DND-41 (cell line): ENCODE measurements around the gene KSR1.
"Not testable (repeated sequence)": the region's sequence is repeated elsewhere in the genome, so short reads cannot be mapped to it uniquely, and the experiment has no call there.

Source experiments
- ATAC-seq: fragments of 200-7000 bp; cut with Tn5 transposase; 3 replicates; pipeline ENCODE4 v1.9.1; 2021; ENCODE audit warnings: low read depth; ENCODE audit not compliant: insufficient read depth
- DNase-seq: peaks from one replicate; pipeline ENCODE4 v3.0.0-alpha.2; 2020
- H2AFZ ChIP-seq: 2 replicates; pipeline ENCODE4 v1.6.0; 2012; ENCODE audit warnings: low read depth, low read length
- H3K27ac ChIP-seq: 2 replicates; pipeline ENCODE4 v1.5.1; 2012; ENCODE audit warnings: low read length, inconsistent platforms
- H3K27me3 ChIP-seq: fragments of 200-600 bp; sonication (generic); 2 replicates; pipeline ENCODE4 v1.6.0; 2012; ENCODE audit warnings: low read length, mild to moderate bottlenecking, inconsistent platforms; ENCODE audit not compliant: insufficient read depth, poor library complexity
- H3K36me3 ChIP-seq: 2 replicates; pipeline ENCODE4 v1.5.1; 2012; ENCODE audit warnings: low read length, inconsistent platforms; ENCODE audit not compliant: insufficient read depth
- H3K4me1 ChIP-seq: 2 replicates; pipeline ENCODE4 v1.5.1; 2012; ENCODE audit warnings: mild to moderate bottlenecking, low read length; ENCODE audit not compliant: insufficient read depth
- H3K4me2 ChIP-seq: 2 replicates; pipeline ENCODE4 v1.6.0; 2012; ENCODE audit warnings: mild to moderate bottlenecking, moderate library complexity, low read length, inconsistent platforms; ENCODE audit not compliant: insufficient read depth
- H3K4me3 ChIP-seq, 2 experiments: fragments of 200-600 bp in 1 of 2; shearing (Covaris generic) in 1 of 2; 2 replicates each; pipeline ENCODE4 v1.5.1; 2012 to 2016; ENCODE audit warnings: inconsistent platforms in 2 of 2, low read length in 2 of 2, mild to moderate bottlenecking in 2 of 2, low read depth in 1 of 2, moderate library complexity in 1 of 2
- H3K79me2 ChIP-seq: 2 replicates; pipeline ENCODE4 v1.6.0; 2012; ENCODE audit warnings: low read length, inconsistent platforms; ENCODE audit not compliant: insufficient read depth
- H3K9ac ChIP-seq: 2 replicates; pipeline ENCODE4 v1.6.0; 2012; ENCODE audit warnings: low read depth, mild to moderate bottlenecking, inconsistent platforms, low read length, moderate library complexity
- H3K9me3 ChIP-seq: 2 replicates; pipeline ENCODE4 v1.5.1; 2012; ENCODE audit warnings: low read length, moderate library complexity, mild to moderate bottlenecking, inconsistent platforms; ENCODE audit not compliant: insufficient read depth, severe bottlenecking
- H4K20me1 ChIP-seq: 2 replicates; pipeline ENCODE4 v1.6.0; 2012; ENCODE audit warnings: low read length; ENCODE audit not compliant: insufficient read depth
- CTCF ChIP-seq: IDR thresholded peaks from 2 replicates; pipeline ENCODE4 v1.5.1; 2012; ENCODE audit warnings: borderline replicate concordance, low read length, moderate library complexity, mild to moderate bottlenecking; ENCODE audit not compliant: poor library complexity, severe bottlenecking; ENCODE audit errors: extremely low read depth
- EZH2 ChIP-seq: IDR thresholded peaks from 3 replicates; pipeline ENCODE4 v1.6.1; 2012; ENCODE audit warnings: borderline replicate concordance, low read depth, mild to moderate bottlenecking, moderate library complexity, low read length, inconsistent platforms; ENCODE audit not compliant: severe bottlenecking

KSR1 gene

DNA sequence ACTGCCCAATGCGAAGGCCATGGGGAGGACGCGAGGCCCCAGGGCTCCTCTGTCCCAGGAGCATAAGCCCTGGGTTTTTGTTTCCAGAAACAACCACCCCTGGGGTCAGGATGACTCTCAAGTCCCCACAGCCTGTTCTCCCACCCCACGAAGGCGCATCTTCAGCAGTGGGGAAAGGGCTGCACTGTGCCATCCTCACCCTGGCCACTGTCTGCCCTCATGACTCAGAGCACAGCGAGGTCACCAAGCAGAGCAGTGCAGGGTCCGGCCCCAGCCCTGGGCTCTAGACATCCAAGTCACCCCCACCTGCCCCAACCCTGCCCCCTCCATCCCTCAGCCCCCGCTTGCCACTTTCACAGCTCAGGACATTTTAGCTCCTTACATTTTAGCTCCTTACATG lies 22.7 kb upstream of the KSR1 start:
- no peaks in the 10 kb centered on the region for H3K79me2 ChIP-seq
- H3K27ac ChIP-seq, result no peak overlapping the region
- H3K36me3 ChIP-seq, result no peaks in the 10 kb centered on the region
- no peak overlapping the region for H2AFZ ChIP-seq
- ATAC-seq, result no peak
- H4K20me1 ChIP-seq, result no peaks in the 10 kb centered on the region
- H3K4me3 ChIP-seq, result no peak overlapping the region
- H3K27me3 ChIP-seq, result no peaks in the 10 kb centered on the region
- H3K9me3 ChIP-seq, result no peaks in the 10 kb centered on the region
- TF ChIP-seq EZH2 (no peak), CTCF (no peak)
- no peaks in the 10 kb centered on the region for H3K4me1 ChIP-seq
- H3K4me2 ChIP-seq, result no peak overlapping the region
- DNase-seq, result no peak
- no peak overlapping the region for H3K9ac ChIP-seq

DNA sequence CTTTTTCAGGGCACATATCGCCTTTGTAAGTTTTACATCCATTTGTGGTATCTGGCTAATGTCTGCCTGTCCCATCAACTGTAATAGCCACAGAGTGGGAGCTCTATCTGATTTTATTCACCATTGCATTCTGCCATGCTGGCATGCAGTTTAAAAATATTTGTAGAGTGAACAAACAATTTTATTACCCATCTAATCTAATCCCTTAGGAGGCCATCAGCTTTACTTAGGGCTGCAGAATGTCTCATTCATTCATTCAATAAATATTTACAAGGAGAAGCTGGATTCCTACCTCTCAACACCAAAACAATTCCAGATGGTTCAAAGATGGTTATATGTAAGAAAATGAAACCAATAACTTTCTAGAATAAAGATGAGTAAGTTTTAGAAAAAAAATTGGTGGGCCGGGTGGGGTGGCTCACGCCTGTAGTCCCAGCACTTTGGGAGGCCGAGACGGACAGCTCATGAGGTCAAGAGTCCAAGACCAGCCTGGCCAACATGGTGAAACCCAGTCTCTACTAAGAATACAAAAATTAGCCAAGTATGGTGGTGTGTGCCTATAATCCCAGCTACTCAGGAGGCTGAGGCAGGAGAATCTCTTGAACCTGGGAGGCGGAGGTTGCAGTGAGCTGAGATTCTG lies 20.7 kb upstream of the KSR1 start:
- H3K27me3 ChIP-seq, H3K9me3 ChIP-seq, H3K27ac ChIP-seq, DNase-seq, H3K9ac ChIP-seq, H3K79me2 ChIP-seq, H3K4me1 ChIP-seq, ATAC-seq, H3K4me3 ChIP-seq, H3K4me2 ChIP-seq, H2AFZ ChIP-seq, H3K36me3 ChIP-seq, H4K20me1 ChIP-seq: not testable (repeated sequence)

- Histone ChIP-seq H3K27me3 (no peaks in the 10 kb centered on the region), H3K4me3 (no peak overlapping the region), H3K4me1 (no peaks in the 10 kb centered on the region), H3K79me2 (no peaks in the 10 kb centered on the region), H3K4me2 (no peak overlapping the region), H3K9ac (no peak overlapping the region), H3K36me3 (no peaks in the 10 kb centered on the region), H2AFZ (no peak overlapping the region), H3K9me3 (no peaks in the 10 kb centered on the region), H4K20me1 (no peaks in the 10 kb centered on the region), H3K27ac (no peak overlapping the region)
- DNase-seq (no peak), ATAC-seq (no peak)
- no peak for TF ChIP-seq CTCF
- no peak for TF ChIP-seq EZH2
These were observed 17.8 kb upstream of the KSR1 start for GRCh38 chr17:27438348-27438998.

DNA sequence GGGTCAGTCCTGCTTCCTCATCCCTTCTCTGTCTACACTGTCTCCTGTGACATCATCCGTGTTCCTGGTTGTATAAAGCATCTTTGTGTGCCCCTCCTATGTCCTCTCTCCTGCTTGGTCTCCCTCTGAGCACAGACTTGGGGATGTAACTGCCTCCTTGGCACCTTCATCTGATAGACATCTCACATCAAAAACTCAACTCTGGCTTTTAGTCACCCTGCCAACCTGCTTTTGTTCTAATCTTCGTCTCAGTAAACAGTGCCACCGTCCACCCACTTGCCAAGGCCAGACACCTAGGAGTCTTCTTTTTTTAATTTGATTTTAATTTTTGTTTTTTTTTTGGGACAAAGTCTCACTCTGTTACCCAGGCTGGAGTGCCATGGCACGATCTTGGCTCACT lies 16.9 kb upstream of the KSR1 start:
- Histone ChIP-seq H3K9ac (no peak overlapping the region), H3K27me3 (no peaks in the 10 kb centered on the region), H3K79me2 (no peaks in the 10 kb centered on the region), H3K27ac (no peak overlapping the region), H3K4me2 (no peak overlapping the region), H4K20me1 (no peaks in the 10 kb centered on the region), H3K4me1 (no peaks in the 10 kb centered on the region), H3K9me3 (no peaks in the 10 kb centered on the region), H3K36me3 (no peaks in the 10 kb centered on the region), H2AFZ (no peak overlapping the region), H3K4me3 (no peak overlapping the region)
- DNase-seq (no peak), ATAC-seq (no peak)
- TF ChIP-seq CTCF, result no peak
- TF ChIP-seq EZH2, result no peak
